HepG2 (cell line): Measurements from ENCODE around the gene TMPRSS7. TPM values are rescaled to one million over a fixed set of nuclear protein-coding genes. Genes with fewer than 3 reads are reported as not detected.

Source experiments
- ATAC-seq: fragments of 200-7000 bp; cut with Tn5 transposase; 3 replicates; pipeline ENCODE4 v1.9.1; 2020; ENCODE audit warnings: mild to moderate bottlenecking, moderate library complexity
- BruUV-seq: library from RNA; stranded (reverse); fragments of 400-500 nt; replicated peaks from 2 replicates; lab custom pipeline; 2021; lab: Mats Ljungman, UMichigan
- CTCF ChIA-PET: fragments of 300-600 bp; formaldehyde crosslinking; extraction: SDS; loops from one replicate; lab custom pipeline; 2021; ENCODE audit warnings: low total read pairs, inconsistent platforms, low intra/inter-chr PET ratio; lab: Yijun Ruan, JAX
- POLR2A ChIA-PET: fragments of 350-600 bp; sonication (Branson Sonifier 250); formaldehyde crosslinking; loops from one replicate; lab custom pipeline; 2020; ENCODE audit warnings: antibody characterized with exemption, inconsistent platforms; lab: Yijun Ruan, JAX
- DNase-seq: peaks from one replicate; pipeline ENCODE4 v3.0.0-alpha.2; 2015; ENCODE audit warnings: low spot score
- FAIRE-seq: peaks from 3 replicates; lab custom pipeline; 2011; peaks lifted over from hg19 to GRCh38; lab: Jason Lieb, UNC
- H2AFZ ChIP-seq: one replicate; pipeline ENCODE4 v1.6.1; 2011; ENCODE audit warnings: low read length, inconsistent platforms
- H3K27ac ChIP-seq: fragments of 300-600 bp; 3 replicates; pipeline ENCODE4 v1.8.0; 2011; ENCODE audit warnings: mixed run types, mild to moderate bottlenecking, mixed read lengths, low read length, inconsistent platforms; ENCODE audit not compliant: insufficient read depth; ENCODE audit errors: extremely low read length
- H3K27me3 ChIP-seq, 2 experiments: fragments of 200-600 bp in 1 of 2; 2 replicates in 1 of 2; 3 replicates in 1 of 2; pipeline versions ENCODE4 v1.6.0 to v1.8.0; 2011; ENCODE audit warnings: low read length in 2 of 2, mild to moderate bottlenecking in 2 of 2, moderate library complexity in 2 of 2, inconsistent platforms in 1 of 2; ENCODE audit not compliant: insufficient read depth in 2 of 2, control insufficient read depth in 1 of 2
- H3K36me3 ChIP-seq, 2 experiments: fragments of 200-600 bp in 1 of 2; replicated peaks in 1 of 2; 2 replicates in 1 of 2; 3 replicates in 1 of 2; pipeline versions ENCODE4 v1.5.1 to v1.8.0; 2011; ENCODE audit warnings: low read length in 2 of 2, inconsistent platforms in 1 of 2; ENCODE audit not compliant: insufficient read depth in 2 of 2, control insufficient read depth in 1 of 2
- H3K4me1 ChIP-seq: 2 replicates; pipeline ENCODE4 v1.5.1; 2012; ENCODE audit warnings: low read length, inconsistent platforms; ENCODE audit not compliant: insufficient read depth
- H3K4me2 ChIP-seq: 2 replicates; pipeline ENCODE4 v1.6.0; 2011; ENCODE audit warnings: low read depth, low read length, inconsistent platforms
- H3K4me3 ChIP-seq, 3 experiments: fragments of 200-600 bp in 1 of 3; sonication (generic), shearing (Covaris generic) in 1 of 3; replicated peaks in 1 of 3; 2 replicates each; pipeline ENCODE4 v1.5.1; 2011 to 2016; ENCODE audit warnings: low read length in 3 of 3, inconsistent platforms in 2 of 3, low read depth in 2 of 3, mild to moderate bottlenecking in 2 of 3, control low read depth in 1 of 3, mixed read lengths in 1 of 3; ENCODE audit not compliant: insufficient read depth in 1 of 3
- H3K79me2 ChIP-seq: one replicate; pipeline ENCODE4 v1.6.1; 2011; ENCODE audit warnings: low read length, inconsistent platforms; ENCODE audit not compliant: insufficient read depth
- H3K9ac ChIP-seq: 2 replicates; pipeline ENCODE4 v1.6.0; 2011; ENCODE audit warnings: mild to moderate bottlenecking, low read depth, low read length, inconsistent platforms; ENCODE audit not compliant: insufficient read depth
- H3K9me3 ChIP-seq: 2 replicates; pipeline ENCODE4 v1.5.1; 2012; ENCODE audit warnings: mild to moderate bottlenecking, low read length
- H4K20me1 ChIP-seq: 2 replicates; pipeline ENCODE4 v1.6.0; 2011; ENCODE audit warnings: inconsistent platforms, mild to moderate bottlenecking, low read length, moderate library complexity; ENCODE audit not compliant: insufficient read depth
- NCOR1 ChIP-seq: fragments of 200-600 bp; sonication (generic); IDR thresholded peaks from 2 replicates; pipeline ENCODE4 v1.7.0; 2017; ENCODE audit warnings: antibody characterized with exemption, low read length, borderline replicate concordance
- SMC3 ChIP-seq: IDR thresholded peaks from 2 replicates; pipeline ENCODE4 v1.6.1; 2011; ENCODE audit warnings: low read length, improper control_type of control experiment
- SPEN ChIP-seq: sonication (generic); formaldehyde crosslinking; IDR thresholded peaks from 2 replicates; pipeline ENCODE4 v1.5.1; 2020; ENCODE audit warnings: low read depth, mild to moderate bottlenecking, missing genetic modification reagents
- ZC3H4 ChIP-seq: sonication (generic); formaldehyde crosslinking; IDR thresholded peaks from 2 replicates; pipeline ENCODE4 v1.4.0; 2020; ENCODE audit warnings: missing genetic modification reagents, borderline replicate concordance
- ZEB1 ChIP-seq: IDR thresholded peaks from 2 replicates; pipeline ENCODE4 v1.6.1; 2012; ENCODE audit warnings: mild to moderate bottlenecking, low read depth, inconsistent platforms; ENCODE audit not compliant: insufficient replicate concordance
- ZFP37 ChIP-seq: sonication (generic); formaldehyde crosslinking; IDR thresholded peaks from 2 replicates; pipeline ENCODE4 v1.4.0; 2020; ENCODE audit warnings: missing genetic modification reagents, borderline replicate concordance
- ZNF296 ChIP-seq: sonication (generic); formaldehyde crosslinking; conservative IDR thresholded peaks from 2 replicates; pipeline ENCODE4 v1.5.0; 2020; ENCODE audit warnings: mild to moderate bottlenecking, missing genetic modification reagents
- ZNF441 ChIP-seq: sonication (generic); formaldehyde crosslinking; IDR thresholded peaks from 2 replicates; pipeline ENCODE4 v1.7.0; 2021; ENCODE audit warnings: missing genetic modification reagents, borderline replicate concordance
- ZSCAN29 ChIP-seq: sonication (generic); formaldehyde crosslinking; conservative IDR thresholded peaks from 2 replicates; pipeline ENCODE4 v1.4.0; 2020; ENCODE audit warnings: mild to moderate bottlenecking, missing genetic modification reagents
- WGBS: methylation state at CpG from one replicate; pipeline ENCODE4 v1.1.6; 2017; ENCODE audit warnings: low lambda C conversion rate; 5-methylcytosine and 5-hydroxymethylcytosine counted together
- in situ Hi-C: cut with HindIII; loops from 2 replicates; pipeline ENCODE4 v1.10.0; 2017; ENCODE audit warnings: low pct_unique_long_range_greater_than_20kb; ENCODE audit not compliant: extremely low pct_ligation_motif_present
- intact Hi-C: fragments of 100-400 bp; cut with micrococcal nuclease; formaldehyde crosslinking; loops from one replicate; pipeline ENCODE4 v1.10.0; 2022; ENCODE audit not compliant: unreplicated experiment
- polyA plus RNA-seq, 8 experiments: library from polyadenylated mRNA; depleted of rRNA in 3 of 8; stranded (reverse) in 7 of 8; unstranded in 1 of 8; fragments of >200 nt; fragmentation: Illumina TruSeq in 4 of 8; extraction: Trizol in 4 of 8; gene quantifications; 2 replicates each; pipeline versions ENCODE4 v1.2.1 to v1.2.3, GENCODE V29; 2011 to 2016; ENCODE audit warnings: low read depth in 4 of 8, missing spikeins in 1 of 8, mixed read lengths in 1 of 8; ENCODE audit not compliant: insufficient read depth in 1 of 8
- total RNA-seq, 5 experiments: library from RNA; depleted of rRNA; stranded (reverse); fragments of >200 nt; fragmentation: Illumina TruSeq; extraction: Trizol; gene quantifications; 2 replicates each; pipeline ENCODE4 v1.2.3, GENCODE V29; 2016; ENCODE audit warnings: low read depth in 1 of 5
- TF ChIP-seq, protein P1 (sequence below): IDR thresholded peaks from 2 replicates; pipeline ENCODE4 v1.6.1; 2016; ENCODE audit warnings: low read depth
- TF ChIP-seq, protein P2 (sequence below): sonication (generic); formaldehyde crosslinking; IDR thresholded peaks from 2 replicates; pipeline ENCODE4 v1.9.0; 2022; ENCODE audit warnings: low read depth, missing genetic modification reagents

Gene TMPRSS7
- total and polyA plus RNA-seq, 2 of the 13 experiments (the other 11 are each of a cell fraction or from before 2014, with no cell fraction given): not detected

DNA sequence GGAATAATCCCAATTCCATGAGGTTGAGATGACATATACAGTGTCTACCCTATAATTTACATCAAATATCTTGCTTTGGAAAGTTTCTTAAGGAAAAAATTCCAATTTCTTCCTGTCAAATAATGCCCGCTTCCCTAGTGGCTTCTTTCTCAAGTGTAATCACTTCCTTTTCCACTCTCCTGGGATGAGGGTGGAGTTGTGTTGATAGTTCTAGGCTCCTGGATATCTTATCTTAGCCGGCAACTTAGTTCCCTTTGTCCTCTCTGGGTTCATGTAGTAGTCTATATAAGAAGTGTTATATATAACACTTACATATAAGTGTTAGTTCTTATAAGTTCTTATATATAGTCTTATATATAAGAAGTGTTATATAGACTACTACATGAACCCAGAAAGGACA is 24.9 kb upstream of the TMPRSS7 start:
- H4K20me1 ChIP-seq: no peaks in the 10 kb centered on the region
- no peak overlapping the region for H3K9ac ChIP-seq
- ATAC-seq (no peak), FAIRE-seq (no peak), DNase-seq (no peak)
- no peaks in the 10 kb centered on the region for H3K79me2 ChIP-seq
- H2AFZ ChIP-seq: no peak overlapping the region
- in situ Hi-C loops (no loop called here), intact Hi-C loops (loop anchor here (10.0 kb wide), 1 partner anchor 435 kb away; no protein-coding TSS in a partner anchor)
- H3K36me3 ChIP-seq: no peaks in the 10 kb centered on the region
- POLR2A ChIA-PET: interaction anchor here (0.9 kb wide), 1 partner anchor 31 kb away, joined by 3 read pairs; the partner anchor contains the start of gene ABHD10
- no peak for TF ChIP-seq ZNF441 (CRISPR knock-in tag)
- TF ChIP-seq, protein P1, sequence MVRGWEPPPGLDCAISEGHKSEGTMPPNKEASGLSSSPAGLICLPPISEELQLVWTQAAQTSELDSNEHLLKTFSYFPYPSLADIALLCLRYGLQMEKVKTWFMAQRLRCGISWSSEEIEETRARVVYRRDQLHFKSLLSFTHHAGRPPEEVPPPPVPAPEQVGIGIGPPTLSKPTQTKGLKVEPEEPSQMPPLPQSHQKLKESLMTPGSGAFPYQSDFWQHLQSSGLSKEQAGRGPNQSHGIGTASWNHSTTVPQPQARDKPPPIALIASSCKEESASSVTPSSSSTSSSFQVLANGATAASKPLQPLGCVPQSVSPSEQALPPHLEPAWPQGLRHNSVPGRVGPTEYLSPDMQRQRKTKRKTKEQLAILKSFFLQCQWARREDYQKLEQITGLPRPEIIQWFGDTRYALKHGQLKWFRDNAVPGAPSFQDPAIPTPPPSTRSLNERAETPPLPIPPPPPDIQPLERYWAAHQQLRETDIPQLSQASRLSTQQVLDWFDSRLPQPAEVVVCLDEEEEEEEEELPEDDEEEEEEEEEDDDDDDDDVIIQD (CRISPR knock-in tag): no peak
- TF ChIP-seq SPEN (CRISPR knock-in tag): no peak
- no peak for TF ChIP-seq ZFP37 (CRISPR knock-in tag)
- TF ChIP-seq ZSCAN29 (CRISPR knock-in tag): no peak
- no peak for TF ChIP-seq ZC3H4
- TF ChIP-seq, protein P2, sequence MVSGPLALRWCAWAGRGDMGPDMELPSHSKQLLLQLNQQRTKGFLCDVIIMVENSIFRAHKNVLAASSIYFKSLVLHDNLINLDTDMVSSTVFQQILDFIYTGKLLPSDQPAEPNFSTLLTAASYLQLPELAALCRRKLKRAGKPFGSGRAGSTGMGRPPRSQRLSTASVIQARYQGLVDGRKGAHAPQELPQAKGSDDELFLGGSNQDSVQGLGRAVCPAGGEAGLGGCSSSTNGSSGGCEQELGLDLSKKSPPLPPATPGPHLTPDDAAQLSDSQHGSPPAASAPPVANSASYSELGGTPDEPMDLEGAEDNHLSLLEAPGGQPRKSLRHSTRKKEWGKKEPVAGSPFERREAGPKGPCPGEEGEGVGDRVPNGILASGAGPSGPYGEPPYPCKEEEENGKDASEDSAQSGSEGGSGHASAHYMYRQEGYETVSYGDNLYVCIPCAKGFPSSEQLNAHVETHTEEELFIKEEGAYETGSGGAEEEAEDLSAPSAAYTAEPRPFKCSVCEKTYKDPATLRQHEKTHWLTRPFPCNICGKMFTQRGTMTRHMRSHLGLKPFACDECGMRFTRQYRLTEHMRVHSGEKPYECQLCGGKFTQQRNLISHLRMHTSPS (CRISPR knock-in tag): no peak
- TF ChIP-seq SMC3: no peak
- no peak for TF ChIP-seq NCOR1
- no peak for TF ChIP-seq ZNF296 (CRISPR knock-in tag)
- no peak for TF ChIP-seq ZEB1
- BruUV-seq: no TSS peak
- CTCF ChIA-PET: no interaction called here
- H3K4me2 ChIP-seq: no peak overlapping the region
- 88% methylated on average over 2 of the region's 2 CpGs for whole genome bisulfite sequencing
- no peaks in the 10 kb centered on the region; a peak in 1 of 5 replicates for H3K27me3 ChIP-seq
- peaks cover 23% of the 10 kb centered on the region for H3K4me1 ChIP-seq
- H3K27ac ChIP-seq: no peak overlapping the region
- H3K9me3 ChIP-seq: no peaks in the 10 kb centered on the region
- H3K4me3 ChIP-seq: no peak overlapping the region
